Brain pericyte (primary cell): ENCODE measurements around the gene SLC12A7.
"Not testable (repeated sequence)": the region's sequence is repeated elsewhere in the genome, so short reads cannot be mapped to it uniquely, and the experiment has no call there.

Experiments
- DNase-seq: peaks from one replicate; pipeline ENCODE4 v3.0.0-alpha.2; 2012; ENCODE audit warnings: low read depth, low spot score

SLC12A7 gene

GRCh38 chr5:1007681-1008450 is 104.0 kb downstream of the SLC12A7 start:
- DNase-seq, result no peak

- DNase-seq, result no peak
Observed at GRCh38 chr5:1007221-1007680, 104.6 kb downstream of the SLC12A7 start.

GRCh38 chr5:1006656-1007071 is 105.2 kb downstream of the SLC12A7 start:
- DNase-seq, result no peak

- no peak for DNase-seq
Observed at GRCh38 chr5:1005904-1006655, 105.8 kb downstream of the SLC12A7 start.

GRCh38 chr5:1005249-1005851 is 106.5 kb downstream of the SLC12A7 start:
- DNase-seq, result no peak

GRCh38 chr5:1004461-1005248 is 107.2 kb downstream of the SLC12A7 start:
- DNase-seq, result no peak

- DNase-seq, result no peak
Observed at GRCh38 chr5:1003296-1003937, 108.4 kb downstream of the SLC12A7 start.

- DNase-seq, result no peak
Observed at GRCh38 chr5:1002836-1003235, 109.0 kb downstream of the SLC12A7 start.

GRCh38 chr5:1002271-1002546 is 109.7 kb downstream of the SLC12A7 start:
- DNase-seq, result no peak

- DNase-seq, result no peak
Observed at GRCh38 chr5:1001406-1002270, 110.2 kb downstream of the SLC12A7 start.

GRCh38 chr5:1000831-1001230 is 111.0 kb downstream of the SLC12A7 start:
- not testable (repeated sequence) for DNase-seq
